Spleen (tissue), 11 donors: ENCODE results near the gene FAM81B. TPM values are rescaled to one million over a fixed set of nuclear protein-coding genes. Genes with fewer than 3 reads are reported as not detected.

Experiments used
- DNase-seq: peaks from one replicate; pipeline ENCODE4 v3.0.0-alpha.2; 2020
- H3K27ac ChIP-seq, 8 donors: fragments of 200-600 bp; sonication (generic) in 7 of 8; 1 replicate in 4 of 8; 2 replicates in 4 of 8; pipeline versions ENCODE4 v1.5.0 to v1.8.0; 2016 to 2021; ENCODE audit warnings: inconsistent platforms in 4 of 8, mild to moderate bottlenecking in 4 of 8, moderate library complexity in 1 of 8
- H3K27me3 ChIP-seq, 7 donors: fragments of 200-600 bp; sonication (generic) in 6 of 7; replicated peaks in 1 of 7; 1 replicate in 4 of 7; 2 replicates in 3 of 7; pipeline versions ENCODE4 v1.5.0 to v1.8.0; 2016 to 2021; ENCODE audit warnings: inconsistent platforms in 3 of 7, mild to moderate bottlenecking in 1 of 7
- H3K36me3 ChIP-seq, 6 donors: fragments of 200-600 bp; sonication (generic) in 5 of 6; 1 replicate in 4 of 6; 2 replicates in 2 of 6; pipeline versions ENCODE4 v1.5.0 to v1.8.0; 2016 to 2021; ENCODE audit warnings: inconsistent platforms in 2 of 6
- H3K4me1 ChIP-seq, 6 donors: fragments of 200-600 bp; sonication (generic) in 5 of 6; 1 replicate in 3 of 6; 2 replicates in 3 of 6; pipeline versions ENCODE4 v1.5.0 to v1.8.0; 2016 to 2021; ENCODE audit warnings: inconsistent platforms in 3 of 6
- H3K4me3 ChIP-seq, 8 donors: fragments of 200-600 bp; sonication (generic) in 7 of 8; 1 replicate in 4 of 8; 2 replicates in 4 of 8; pipeline versions ENCODE4 v1.5.0 to v1.8.0; 2016 to 2021; ENCODE audit warnings: inconsistent platforms in 4 of 8, mild to moderate bottlenecking in 4 of 8, moderate library complexity in 2 of 8
- H3K9me3 ChIP-seq, 8 donors: fragments of 200-600 bp; sonication (generic) in 7 of 8; 1 replicate in 4 of 8; 2 replicates in 4 of 8; pipeline versions ENCODE4 v1.5.0 to v1.8.0; 2016 to 2021; ENCODE audit warnings: inconsistent platforms in 4 of 8
- CTCF ChIP-seq, 11 experiments: fragments of 200-600 bp in 7 of 11; fragments of 450-650 bp in 4 of 11; sonication (generic) in 4 of 11; IDR thresholded peaks in 8 of 11; conservative IDR thresholded peaks in 3 of 11; 1 replicate in 7 of 11; 2 replicates in 4 of 11; pipeline versions ENCODE4 v1.4.0 to v1.8.0; 2016 to 2021; ENCODE audit warnings: antibody characterized with exemption in 11 of 11, inconsistent platforms in 4 of 11, mild to moderate bottlenecking in 1 of 11
- POLR2A ChIP-seq, 3 donors: fragments of 450-650 bp; IDR thresholded peaks; one replicate each; pipeline ENCODE4 v1.5.1; 2017; ENCODE audit warnings: antibody characterized with exemption in 3 of 3, mild to moderate bottlenecking in 1 of 3
- POLR2AphosphoS5 ChIP-seq, 3 donors: sonication (generic); formaldehyde crosslinking; IDR thresholded peaks; one replicate each; pipeline ENCODE4 v1.5.1; 2017; ENCODE audit warnings: antibody characterized with exemption in 3 of 3
- WGBS, 5 donors: extraction: QIAGEN DNeasy Blood & Tissue Kit in 3 of 5; methylation state at CpG; one replicate each; pipeline versions ENCODE4 v1.1.5 to v1.1.7; 2013 to 2018; 5-methylcytosine and 5-hydroxymethylcytosine counted together
- intact Hi-C: fragments of 100-400 bp; cut with DNase I; formaldehyde crosslinking; loops from one replicate; pipeline ENCODE4 v1.15.0; 2023; ENCODE audit warnings: low total_unique reads
- polyA plus RNA-seq, 3 donors: library from polyadenylated mRNA; stranded (reverse); fragments of 200-250 nt; gene quantifications; one replicate each; pipeline ENCODE4 v1.2.1, GENCODE V29; 2013
- total RNA-seq, 7 donors: library from RNA; depleted of rRNA in 3 of 7; stranded (reverse); fragments of >200 nt in 3 of 7; fragmentation: NEBNext Ultra II Directional in 4 of 7; extraction: Animal tissue kit (Norgen Biotek cat#: 25700) in 4 of 7; gene quantifications; one replicate each; pipeline versions ENCODE4 v1.1.0 to v1.2.1, GENCODE V29; 2016 to 2021
- donor health status: healthy with polysubstance abuse.
- donor health status: DM: no; HTN: no; CAD: no; lungs with moderate emphysema.
- donor health status: DM: no; HTN: no; CAD: no.
- donor health status: Bipolar disorder and iron deficiency.
- donor health status: healthy.
- donor health status: DM: no; HTN: no; CAD: no.
- donor health status: DM: yes; HTN: yes; CAD: no.

The FAM81B gene
- total and polyA plus RNA-seq, 10 donors, result 0.13 to 0.61 TPM; not detected in 8

GRCh38 chr5:95422838-95423237 lies 31.7 kb downstream of the FAM81B start:
- H3K4me3 ChIP-seq, result no peak overlapping the region
- no peaks in the 10 kb centered on the region for H3K27me3 ChIP-seq
- 74 to 87% (median 86%) methylated on average over 3 of the region's 3 CpGs for WGBS, 5 donors
- no peak overlapping the region for H3K27ac ChIP-seq
- no peaks in the 10 kb centered on the region for H3K4me1 ChIP-seq
- no peaks in the 10 kb centered on the region for H3K9me3 ChIP-seq
- TF ChIP-seq CTCF (IDR thresholded peaks at IDR 0.05 in 8 of 11, conservative IDR thresholded peaks at IDR 0.05 in 3 of 11) (no peak), POLR2A (IDR thresholded peaks at IDR 0.05) (no peak), POLR2AphosphoS5 (IDR thresholded peaks at IDR 0.05) (no peak)
- DNase-seq, result no peak
- no peaks in the 10 kb centered on the region for H3K36me3 ChIP-seq
- intact Hi-C loops, result no loop called here

DNA sequence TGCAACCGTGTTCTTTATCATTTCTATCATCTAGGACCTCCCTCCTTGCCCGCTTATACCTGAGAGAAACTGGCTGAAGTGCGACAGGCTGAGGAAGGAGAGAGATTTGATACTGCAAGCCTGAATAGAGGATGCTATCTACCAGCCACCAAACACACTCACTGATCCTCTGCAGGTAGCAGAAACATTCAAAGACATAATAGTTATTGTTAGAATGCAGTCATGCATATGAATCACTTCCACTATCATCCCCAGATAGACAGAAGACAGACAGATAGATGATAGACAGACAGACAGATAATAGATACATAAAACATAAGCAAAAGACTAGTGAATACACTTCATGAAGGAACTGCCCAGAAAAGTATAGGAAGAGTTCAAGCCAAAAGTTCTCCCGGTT lies 32.9 kb downstream of the FAM81B start:
- Histone ChIP-seq H3K27me3 (no peaks in the 10 kb centered on the region), H3K4me1 (no peaks in the 10 kb centered on the region), H3K27ac (no peak overlapping the region), H3K36me3 (no peaks in the 10 kb centered on the region), H3K9me3 (no peaks in the 10 kb centered on the region), H3K4me3 (no peak overlapping the region)
- WGBS, 5 donors, result 86 to 93% (median 91%) methylated on average over 4 of the region's 4 CpGs
- DNase-seq, result no peak
- TF ChIP-seq CTCF (IDR thresholded peaks at IDR 0.05 in 8 of 11, conservative IDR thresholded peaks at IDR 0.05 in 3 of 11), result no peak
- TF ChIP-seq POLR2A (IDR thresholded peaks at IDR 0.05), result no peak
- TF ChIP-seq POLR2AphosphoS5 (IDR thresholded peaks at IDR 0.05), result no peak
- intact Hi-C loops, result no loop called here

DNA sequence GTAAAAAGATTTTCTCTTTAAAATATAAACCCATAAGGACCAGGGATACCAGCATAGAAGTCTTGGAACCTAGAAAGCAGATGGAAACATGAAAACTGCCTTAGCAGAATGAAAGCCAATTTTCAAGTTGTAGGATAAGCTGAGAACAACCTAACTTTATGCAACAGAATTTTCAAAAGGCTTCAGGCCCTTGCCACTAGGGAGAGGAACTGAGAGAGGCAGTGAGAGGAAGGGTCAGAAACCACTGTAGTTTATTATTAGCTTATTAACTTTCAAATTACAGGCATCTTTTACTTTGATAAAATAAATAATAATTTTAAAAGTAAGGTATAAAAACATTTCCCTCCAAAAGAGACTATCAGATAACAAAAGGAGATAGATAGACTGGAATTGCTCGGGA lies 33.4 kb downstream of the FAM81B start:
- no peak for DNase-seq
- H3K4me1 ChIP-seq, result no peaks in the 10 kb centered on the region
- H3K27ac ChIP-seq, result no peak overlapping the region
- no peaks in the 10 kb centered on the region for H3K27me3 ChIP-seq
- intact Hi-C loops, result no loop called here
- no peak for TF ChIP-seq POLR2AphosphoS5 (IDR thresholded peaks at IDR 0.05)
- no peak for TF ChIP-seq CTCF (IDR thresholded peaks at IDR 0.05 in 8 of 11, conservative IDR thresholded peaks at IDR 0.05 in 3 of 11)
- no peak for TF ChIP-seq POLR2A (IDR thresholded peaks at IDR 0.05)
- no peaks in the 10 kb centered on the region for H3K36me3 ChIP-seq
- WGBS, 5 donors, result 82 to 100% (median 90%) methylated on average over 1 of the region's 1 CpG
- H3K4me3 ChIP-seq, result no peak overlapping the region
- no peaks in the 10 kb centered on the region for H3K9me3 ChIP-seq

DNA sequence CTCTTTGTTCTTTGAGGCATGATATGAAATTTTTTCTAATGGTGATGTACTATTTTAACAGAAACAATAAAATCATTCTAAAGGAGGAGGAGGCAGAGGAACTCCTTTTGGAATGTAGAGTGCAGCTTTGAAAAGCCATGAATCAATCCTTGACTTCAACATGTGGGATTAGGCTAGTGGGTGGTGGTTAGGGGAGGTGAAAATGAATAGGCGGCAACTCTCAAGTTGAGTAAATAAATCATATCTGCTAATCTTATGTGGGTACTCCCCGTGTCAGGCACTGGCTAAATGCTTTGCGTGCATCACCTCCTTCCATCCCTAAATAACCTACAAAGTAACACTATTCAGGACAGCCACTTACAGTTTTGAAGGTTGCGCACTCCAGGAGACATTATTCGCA lies 35.1 kb downstream of the FAM81B start:
- no peak for TF ChIP-seq CTCF (IDR thresholded peaks at IDR 0.05 in 8 of 11, conservative IDR thresholded peaks at IDR 0.05 in 3 of 11)
- TF ChIP-seq POLR2A (IDR thresholded peaks at IDR 0.05), result no peak
- TF ChIP-seq POLR2AphosphoS5 (IDR thresholded peaks at IDR 0.05), result no peak
- Histone ChIP-seq H3K4me1 (no peaks in the 10 kb centered on the region), H3K36me3 (no peaks in the 10 kb centered on the region), H3K27ac (no peak overlapping the region), H3K4me3 (no peak overlapping the region), H3K27me3 (no peaks in the 10 kb centered on the region), H3K9me3 (no peaks in the 10 kb centered on the region)
- DNase-seq, result no peak
- WGBS, 5 donors, result 65 to 82% (median 76%) methylated on average over 5 of the region's 5 CpGs
- intact Hi-C loops, result no loop called here
